ENCODE results near the gene NHSL2.

- TF ChIP-seq CTCF (IDR thresholded peaks at IDR 0.05) (no peak), POLR2A (IDR thresholded peaks at IDR 0.05) (no peak), POLR2AphosphoS5 (IDR thresholded peaks at IDR 0.05) (no peak)
These were observed 12.0 kb downstream of the NHSL2 start for GRCh38 chrX:71922686-71923085.
